Large intestine (tissue), 3 donors: ENCODE data around the gene NRSN2. TPM values are rescaled to one million over a fixed set of nuclear protein-coding genes. Genes with fewer than 3 reads are reported as not detected.
"Not testable (repeated sequence)": the region's sequence is repeated elsewhere in the genome, so short reads cannot be mapped to it uniquely, and the experiment has no call there.

Source experiments
- DNase-seq, 2 donors: peaks; one replicate each; pipeline versions ENCODE4 v3.0.0 to v3.0.0-alpha.2; 2013
- H3K27ac ChIP-seq: one replicate; pipeline ENCODE4 v1.5.1; 2013; ENCODE audit warnings: low read length
- H3K27me3 ChIP-seq: 2 replicates; pipeline ENCODE4 v1.6.1; 2013; ENCODE audit warnings: low read length; ENCODE audit not compliant: control insufficient read depth, insufficient read depth
- H3K36me3 ChIP-seq: 2 replicates; pipeline ENCODE4 v1.6.1; 2013; ENCODE audit warnings: low read length; ENCODE audit not compliant: control insufficient read depth, insufficient read depth
- H3K4me1 ChIP-seq: one replicate; pipeline ENCODE4 v1.6.1; 2013; ENCODE audit warnings: low read length; ENCODE audit not compliant: control insufficient read depth, insufficient read depth
- H3K4me3 ChIP-seq: one replicate; pipeline ENCODE4 v1.5.1; 2013; ENCODE audit warnings: low read length
- H3K9me3 ChIP-seq: one replicate; pipeline ENCODE4 v1.6.1; 2013; ENCODE audit warnings: mild to moderate bottlenecking, low read depth, low read length, moderate library complexity; ENCODE audit not compliant: control insufficient read depth
- WGBS: methylation state at CpG from one replicate; pipeline ENCODE4 v1.1.5; 2013; ENCODE audit warnings: low lambda C conversion rate; ENCODE audit not compliant: insufficient coverage; 5-methylcytosine and 5-hydroxymethylcytosine counted together
- polyA plus RNA-seq: library from polyadenylated mRNA; unstranded; fragments of 120-200 nt; gene quantifications from one replicate; pipeline ENCODE4 v1.2.1, GENCODE V29; 2013

Gene NRSN2
- polyA plus RNA-seq, 1 donor: 21.3 TPM

- no peaks in the 10 kb centered on the region for H3K36me3 ChIP-seq
Observed at GRCh38 chr20:367486-367887, 20.6 kb downstream of the NRSN2 start.

GRCh38 chr20:368915-369314 lies 22.0 kb downstream of the NRSN2 start:
- H3K4me1 ChIP-seq: peaks cover 5% of the 10 kb centered on the region
- no peaks in the 10 kb centered on the region for H3K36me3 ChIP-seq
- WGBS: no CpG with 5 or more reads among the region's 4 CpGs
- no peaks in the 10 kb centered on the region for H3K27me3 ChIP-seq
- no peak overlapping the region for H3K27ac ChIP-seq
- DNase-seq: no peak
- no peaks in the 10 kb centered on the region for H3K9me3 ChIP-seq
- no peak overlapping the region for H3K4me3 ChIP-seq

More at GRCh38 chr20:367486-367887, 20.6 kb downstream of the NRSN2 start:
- H3K4me1 ChIP-seq: peaks cover 5% of the 10 kb centered on the region
- no peak overlapping the region for H3K27ac ChIP-seq
- H3K9me3 ChIP-seq: no peaks in the 10 kb centered on the region
- WGBS: 80% methylated on average over 1 of the region's 8 CpGs
- DNase-seq: no peak
- H3K27me3 ChIP-seq: no peaks in the 10 kb centered on the region
- no peak overlapping the region for H3K4me3 ChIP-seq

GRCh38 chr20:370151-370600 lies 23.3 kb downstream of the NRSN2 start:
- Histone ChIP-seq H3K4me3 (no peak overlapping the region), H3K9me3 (no peaks in the 10 kb centered on the region), H3K4me1 (peaks cover 5% of the 10 kb centered on the region), H3K27ac (no peak overlapping the region), H3K36me3 (no peaks in the 10 kb centered on the region), H3K27me3 (no peaks in the 10 kb centered on the region)
- no peak for DNase-seq
- 53% methylated on average over 2 of the region's 7 CpGs for WGBS

GRCh38 chr20:370977-371754 lies 24.3 kb downstream of the NRSN2 start:
- no peak for DNase-seq
- WGBS: no CpG with 5 or more reads among the region's 7 CpGs
- no peak overlapping the region for H3K27ac ChIP-seq

GRCh38 chr20:371755-372542 lies 25.0 kb downstream of the NRSN2 start:
- H3K27ac ChIP-seq: no peak overlapping the region
- no peak overlapping the region for H3K4me3 ChIP-seq
- no CpG with 5 or more reads among the region's 10 CpGs for WGBS
- H3K27me3 ChIP-seq: peaks cover 5% of the 10 kb centered on the region
- H3K36me3 ChIP-seq: no peaks in the 10 kb centered on the region
- no peaks in the 10 kb centered on the region for H3K9me3 ChIP-seq
- DNase-seq: peak; percentile 52 to 68
- H3K4me1 ChIP-seq: peaks cover 2% of the 10 kb centered on the region

More at GRCh38 chr20:370977-371754, 24.3 kb downstream of the NRSN2 start:
- H3K4me1 ChIP-seq: peaks cover 2% of the 10 kb centered on the region
- H3K27me3 ChIP-seq: no peaks in the 10 kb centered on the region
- H3K4me3 ChIP-seq: no peak overlapping the region
- no peaks in the 10 kb centered on the region for H3K9me3 ChIP-seq
- H3K36me3 ChIP-seq: no peaks in the 10 kb centered on the region

- H3K4me1 ChIP-seq, DNase-seq, H3K4me3 ChIP-seq, H3K9me3 ChIP-seq, H3K36me3 ChIP-seq, H3K27ac ChIP-seq, H3K27me3 ChIP-seq: not testable (repeated sequence)
- WGBS: no CpG with 5 or more reads among the region's 11 CpGs
Observed at GRCh38 chr20:372543-373082, 25.7 kb downstream of the NRSN2 start.

GRCh38 chr20:373171-373890 lies 26.4 kb downstream of the NRSN2 start:
- Histone ChIP-seq H3K4me1 (peaks cover 2% of the 10 kb centered on the region), H3K36me3 (no peaks in the 10 kb centered on the region), H3K9me3 (no peaks in the 10 kb centered on the region), H3K4me3 (no peak overlapping the region), H3K27ac (no peak overlapping the region), H3K27me3 (peaks cover 8% of the 10 kb centered on the region)
- WGBS: no CpG with 5 or more reads among the region's 9 CpGs
- peak in 1 of 2 donors; percentile 10 for DNase-seq

- Histone ChIP-seq H3K27ac (no peak overlapping the region), H3K9me3 (no peaks in the 10 kb centered on the region), H3K27me3 (peaks cover 22% of the 10 kb centered on the region), H3K4me1 (peaks cover 2% of the 10 kb centered on the region), H3K4me3 (no peak overlapping the region), H3K36me3 (no peaks in the 10 kb centered on the region)
- no peak for DNase-seq
- no CpG with 5 or more reads among the region's 10 CpGs for WGBS
Observed at GRCh38 chr20:375265-375889, 28.5 kb downstream of the NRSN2 start.

GRCh38 chr20:376089-376488 lies 29.2 kb downstream of the NRSN2 start:
- peaks cover 25% of the 10 kb centered on the region for H3K27me3 ChIP-seq
- H3K4me1 ChIP-seq: peaks cover 2% of the 10 kb centered on the region
- H3K27ac ChIP-seq: no peak overlapping the region
- WGBS: 71% methylated on average over 2 of the region's 2 CpGs
- H3K9me3 ChIP-seq: peaks cover under 1% of the 10 kb centered on the region
- no peak for DNase-seq
- H3K36me3 ChIP-seq: no peaks in the 10 kb centered on the region
- H3K4me3 ChIP-seq: no peak overlapping the region
